GM12875 (cell line): Measurements from ENCODE around the gene SYF2.

Source experiments
- H3K4me3 ChIP-seq: one replicate; pipeline ENCODE4 v1.5.1; 2011; ENCODE audit warnings: low read depth, low read length, control low read depth
- TF ChIP-seq, protein P1 (sequence below): IDR thresholded peaks from 2 replicates; pipeline ENCODE4 v1.5.1; 2011; ENCODE audit warnings: low read depth, mild to moderate bottlenecking, control low read depth, inconsistent platforms, low read length, moderate library complexity, borderline replicate concordance; ENCODE audit not compliant: insufficient read depth

The SYF2 gene

GRCh38 chr1:25173809-25174340 lies 58.4 kb downstream of the SYF2 start:
- no peak overlapping the region for H3K4me3 ChIP-seq
- TF ChIP-seq, protein P1, sequence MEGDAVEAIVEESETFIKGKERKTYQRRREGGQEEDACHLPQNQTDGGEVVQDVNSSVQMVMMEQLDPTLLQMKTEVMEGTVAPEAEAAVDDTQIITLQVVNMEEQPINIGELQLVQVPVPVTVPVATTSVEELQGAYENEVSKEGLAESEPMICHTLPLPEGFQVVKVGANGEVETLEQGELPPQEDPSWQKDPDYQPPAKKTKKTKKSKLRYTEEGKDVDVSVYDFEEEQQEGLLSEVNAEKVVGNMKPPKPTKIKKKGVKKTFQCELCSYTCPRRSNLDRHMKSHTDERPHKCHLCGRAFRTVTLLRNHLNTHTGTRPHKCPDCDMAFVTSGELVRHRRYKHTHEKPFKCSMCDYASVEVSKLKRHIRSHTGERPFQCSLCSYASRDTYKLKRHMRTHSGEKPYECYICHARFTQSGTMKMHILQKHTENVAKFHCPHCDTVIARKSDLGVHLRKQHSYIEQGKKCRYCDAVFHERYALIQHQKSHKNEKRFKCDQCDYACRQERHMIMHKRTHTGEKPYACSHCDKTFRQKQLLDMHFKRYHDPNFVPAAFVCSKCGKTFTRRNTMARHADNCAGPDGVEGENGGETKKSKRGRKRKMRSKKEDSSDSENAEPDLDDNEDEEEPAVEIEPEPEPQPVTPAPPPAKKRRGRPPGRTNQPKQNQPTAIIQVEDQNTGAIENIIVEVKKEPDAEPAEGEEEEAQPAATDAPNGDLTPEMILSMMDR = no peak
